H1 (cell line): ENCODE results near the gene KRT4. TPM values are rescaled to one million over a fixed set of nuclear protein-coding genes. Genes with fewer than 3 reads are reported as not detected.

ENCODE experiments used
- CTCF ChIA-PET: fragments of 300-600 bp; sonication (Branson Sonifier 250); formaldehyde crosslinking; loops from one replicate; lab custom pipeline; 2021; ENCODE audit not compliant: partially characterized antibody; lab: Charles Lee
- POLR2A ChIA-PET: fragments of 300-600 bp; sonication (Branson Sonifier 250); formaldehyde crosslinking; loops from one replicate; lab custom pipeline; 2021; ENCODE audit warnings: inconsistent platforms; ENCODE audit not compliant: partially characterized antibody; lab: Charles Lee
- DNase-seq, 2 experiments: peaks; one replicate each; pipeline versions ENCODE4 v3.0.0 to v3.0.0-alpha.2; 2010 to 2022; ENCODE audit warnings: low spot score in 2 of 2, low read depth in 1 of 2, mixed read lengths in 1 of 2
- FAIRE-seq: peaks from 2 replicates; lab custom pipeline; 2011; peaks lifted over from hg19 to GRCh38; lab: Jason Lieb, UNC
- H2AFZ ChIP-seq: 2 replicates; pipeline ENCODE4 v1.8.1; 2012; ENCODE audit warnings: low read length, inconsistent platforms
- H2AK5ac ChIP-seq: 2 replicates; pipeline ENCODE4 v1.6.1; 2013; ENCODE audit warnings: low read depth, low read length
- H2BK120ac ChIP-seq: replicated peaks from 2 replicates; pipeline ENCODE3; 2013; ENCODE audit warnings: low read depth, low read length, inconsistent platforms
- H2BK12ac ChIP-seq: 2 replicates; pipeline ENCODE4 v1.6.1; 2013; ENCODE audit warnings: low read depth, low read length
- H2BK15ac ChIP-seq: 2 replicates; pipeline ENCODE4 v1.6.1; 2013; ENCODE audit warnings: low read length
- H2BK20ac ChIP-seq: 2 replicates; pipeline ENCODE4 v1.6.1; 2013; ENCODE audit warnings: low read length
- H2BK5ac ChIP-seq: 2 replicates; pipeline ENCODE4 v1.6.1; 2013; ENCODE audit warnings: low read depth, low read length
- H3K14ac ChIP-seq: 2 replicates; pipeline ENCODE4 v1.6.1; 2013; ENCODE audit warnings: inconsistent platforms; ENCODE audit not compliant: insufficient read length
- H3K18ac ChIP-seq: 2 replicates; pipeline ENCODE4 v1.6.1; 2013; ENCODE audit warnings: low read length; ENCODE audit errors: extremely low read depth
- H3K23ac ChIP-seq: 2 replicates; pipeline ENCODE4 v1.6.1; 2013; ENCODE audit warnings: inconsistent platforms; ENCODE audit not compliant: insufficient read length
- H3K23me2 ChIP-seq: 2 replicates; pipeline ENCODE4 v1.6.1; 2013; ENCODE audit warnings: low read depth, low read length
- H3K27ac ChIP-seq: 2 replicates; pipeline ENCODE4 v1.6.1; 2011; ENCODE audit warnings: low read depth, low read length, inconsistent platforms
- H3K27me3 ChIP-seq, 4 experiments: replicated peaks in 1 of 4; 1 replicate in 1 of 4; 2 replicates in 3 of 4; pipeline versions ENCODE4 v1.6.1 to v1.8.1; 2011 to 2013; ENCODE audit warnings: low read length in 3 of 4, mild to moderate bottlenecking in 3 of 4, inconsistent platforms in 2 of 4, mixed read lengths in 2 of 4, moderate library complexity in 1 of 4; ENCODE audit not compliant: control insufficient read depth in 3 of 4, insufficient read depth in 3 of 4; ENCODE audit errors: extremely low read depth in 1 of 4
- H3K36me3 ChIP-seq, 4 experiments: 2 replicates each; pipeline versions ENCODE4 v1.6.1 to v1.8.1; 2011 to 2013; ENCODE audit warnings: mild to moderate bottlenecking in 4 of 4, low read length in 3 of 4, moderate library complexity in 2 of 4, control low read depth in 1 of 4, inconsistent platforms in 1 of 4; ENCODE audit not compliant: insufficient read depth in 4 of 4, control insufficient read depth in 2 of 4
- H3K4ac ChIP-seq: replicated peaks from 2 replicates; pipeline ENCODE3; 2013; ENCODE audit warnings: low read length, low read depth, mixed read lengths, inconsistent platforms; ENCODE audit not compliant: insufficient read length
- H3K4me1 ChIP-seq, 4 experiments: replicated peaks in 1 of 4; 1 replicate in 1 of 4; 2 replicates in 3 of 4; pipeline versions ENCODE4 v1.6.1 to v1.8.1; 2011 to 2013; ENCODE audit warnings: low read length in 3 of 4, inconsistent platforms in 2 of 4, mixed read lengths in 1 of 4; ENCODE audit not compliant: insufficient read depth in 4 of 4, control insufficient read depth in 3 of 4
- H3K4me2 ChIP-seq, 2 experiments: 2 replicates each; pipeline versions ENCODE4 v1.6.1 to v1.8.1; 2011 to 2013; ENCODE audit warnings: low read depth in 2 of 2, low read length in 2 of 2, control low read depth in 1 of 2, inconsistent platforms in 1 of 2, mild to moderate bottlenecking in 1 of 2; ENCODE audit not compliant: insufficient read depth in 1 of 2
- H3K4me3 ChIP-seq, 4 experiments: fragments of 200-600, 300-600 bp in 1 of 4; sonication (generic), shearing (Covaris generic), sonication (Bioruptor Twin) in 1 of 4; 2 replicates each; pipeline versions ENCODE4 v1.5.1 to v1.8.1; 2011 to 2016; ENCODE audit warnings: low read length in 4 of 4, low read depth in 3 of 4, control low read depth in 2 of 4, inconsistent platforms in 2 of 4, mild to moderate bottlenecking in 2 of 4, mixed read lengths in 1 of 4, moderate library complexity in 1 of 4; ENCODE audit not compliant: insufficient read depth in 2 of 4; ENCODE audit errors: extremely low read depth in 1 of 4
- H3K56ac ChIP-seq: replicated peaks from 2 replicates; pipeline ENCODE3; 2013; ENCODE audit warnings: low read depth, mild to moderate bottlenecking, mixed read lengths, low read length, inconsistent platforms; ENCODE audit not compliant: insufficient read length
- H3K79me1 ChIP-seq: 2 replicates; pipeline ENCODE4 v1.6.1; 2013; ENCODE audit warnings: low read depth, low read length, control low read depth
- H3K79me2 ChIP-seq, 2 experiments: 2 replicates each; pipeline versions ENCODE4 v1.6.1 to v1.8.1; 2012 to 2013; ENCODE audit warnings: low read length in 2 of 2, mild to moderate bottlenecking in 2 of 2, inconsistent platforms in 1 of 2; ENCODE audit not compliant: insufficient read depth in 2 of 2, control insufficient read depth in 1 of 2
- H3K9ac ChIP-seq, 4 experiments: replicated peaks in 1 of 4; 1 replicate in 1 of 4; 2 replicates in 3 of 4; pipeline versions ENCODE4 v1.6.1 to v1.8.1; 2011 to 2013; ENCODE audit warnings: low read depth in 3 of 4, low read length in 3 of 4, control low read depth in 2 of 4, mild to moderate bottlenecking in 2 of 4, moderate library complexity in 2 of 4, inconsistent platforms in 1 of 4; ENCODE audit errors: extremely low read depth in 1 of 4
- H3K9me3 ChIP-seq, 2 experiments: 2 replicates each; pipeline versions ENCODE4 v1.6.1 to v1.8.1; 2012 to 2013; ENCODE audit warnings: mild to moderate bottlenecking in 2 of 2, moderate library complexity in 2 of 2, control low read depth in 1 of 2, inconsistent platforms in 1 of 2, low read depth in 1 of 2, low read length in 1 of 2, mixed read lengths in 1 of 2; ENCODE audit not compliant: insufficient read depth in 2 of 2
- H4K20me1 ChIP-seq, 2 experiments: replicated peaks in 1 of 2; 2 replicates each; pipeline versions ENCODE3 to v1.8.1; 2011 to 2013; ENCODE audit warnings: inconsistent platforms in 2 of 2, low read length in 2 of 2, mild to moderate bottlenecking in 1 of 2; ENCODE audit not compliant: insufficient read depth in 2 of 2, control insufficient read depth in 1 of 2
- H4K5ac ChIP-seq: 2 replicates; pipeline ENCODE4 v1.6.1; 2013; ENCODE audit warnings: low read length, low read depth, mixed read lengths, inconsistent platforms; ENCODE audit not compliant: insufficient read length
- H4K8ac ChIP-seq: 2 replicates; pipeline ENCODE4 v1.8.0; 2013; ENCODE audit warnings: mild to moderate bottlenecking, moderate library complexity, low read length, inconsistent platforms; ENCODE audit not compliant: insufficient read depth; ENCODE audit errors: extremely low read depth
- H4K91ac ChIP-seq: replicated peaks from 2 replicates; pipeline ENCODE3; 2013; ENCODE audit warnings: low read length, mixed read lengths, inconsistent platforms; ENCODE audit not compliant: insufficient read length
- CBX5 ChIP-seq: fragments of 300-800, 300-1000 bp; sonication (generic); IDR thresholded peaks from 2 replicates; pipeline ENCODE4 v1.7.1; 2016; ENCODE audit warnings: antibody characterized with exemption, low read length, low read depth
- CHD2 ChIP-seq: IDR thresholded peaks from 2 replicates; pipeline ENCODE4 v1.6.1; 2012; ENCODE audit warnings: low read length, improper control_type of control experiment
- EGR1 ChIP-seq: IDR thresholded peaks from 2 replicates; pipeline ENCODE4 v1.6.1; 2011; ENCODE audit warnings: low read depth, low read length, borderline replicate concordance
- JUND ChIP-seq: IDR thresholded peaks from 2 replicates; pipeline ENCODE4 v1.6.1; 2011; ENCODE audit warnings: mild to moderate bottlenecking, improper control_type of control experiment, low read length
- KDM5A ChIP-seq: fragments of 200-600 bp; IDR thresholded peaks from 2 replicates; pipeline ENCODE4 v1.7.1; 2012; ENCODE audit warnings: mild to moderate bottlenecking, low read length, inconsistent platforms, mixed read lengths
- NRF1 ChIP-seq: IDR thresholded peaks from 2 replicates; pipeline ENCODE4 v1.6.1; 2011; ENCODE audit warnings: mild to moderate bottlenecking, low read depth, low read length, improper control_type of control experiment
- RFX5 ChIP-seq: IDR thresholded peaks from 2 replicates; pipeline ENCODE4 v1.6.1; 2011; ENCODE audit warnings: low read depth, low read length, improper control_type of control experiment, borderline replicate concordance
- RNF2 ChIP-seq: fragments of 200-900, 300-1000 bp; sonication (generic); IDR thresholded peaks from 2 replicates; pipeline ENCODE4 v1.7.1; 2016; ENCODE audit warnings: borderline replicate concordance, low read depth, mild to moderate bottlenecking, antibody characterized with exemption, low read length; ENCODE audit not compliant: poor library complexity, severe bottlenecking; ENCODE audit errors: missing control alignments
- SAP30 ChIP-seq: fragments of 300-600 bp; sonication (generic); IDR thresholded peaks from 2 replicates; pipeline ENCODE4 v1.7.1; 2012; ENCODE audit warnings: low read length, moderate library complexity, mild to moderate bottlenecking, inconsistent platforms; ENCODE audit not compliant: insufficient read depth, insufficient replicate concordance
- SIX5 ChIP-seq: IDR thresholded peaks from 2 replicates; pipeline ENCODE4 v1.6.1; 2011; ENCODE audit warnings: mild to moderate bottlenecking, low read depth, low read length
- WGBS, 2 experiments: shearing (Covaris generic) in 1 of 2; methylation state at CpG; one replicate each; pipeline versions ENCODE4 v1.1.6 to v1.1.7; 2013 to 2015; ENCODE audit warnings: low lambda C conversion rate in 2 of 2, mixed read lengths in 2 of 2, inconsistent platforms in 1 of 2, low coverage in 1 of 2, missing lambda C conversion rate in 1 of 2; ENCODE audit not compliant: insufficient replicate concordance in 2 of 2, insufficient coverage in 1 of 2, insufficient read length in 1 of 2; ENCODE audit errors: extremely low coverage in 1 of 2, missing lambda C conversion rate in 1 of 2; 5-methylcytosine and 5-hydroxymethylcytosine counted together
- polyA plus RNA-seq, 7 experiments: library from polyadenylated mRNA; depleted of rRNA in 3 of 7; stranded (reverse) in 5 of 7; unstranded in 2 of 7; fragments of >200 nt in 5 of 7; fragments of 200-250 nt in 2 of 7; gene quantifications; 1 replicate in 5 of 7; 2 replicates in 1 of 7; 4 replicates in 1 of 7; pipeline versions ENCODE4 v1.2.1 to v1.2.3, GENCODE V29; 2011 to 2013; ENCODE audit warnings: missing spikeins in 2 of 7, mixed read lengths in 2 of 7
- total RNA-seq: library from RNA; stranded (reverse); fragmentation: NEBNext Ultra II Directional; extraction: Animal tissue kit (Norgen Biotek cat#: 25700); gene quantifications from 2 replicates; pipeline ENCODE4 v1.2.1, GENCODE V29; 2021

The KRT4 gene
- total and polyA plus RNA-seq, 2 of the 8 experiments (the other 6 are each of a cell fraction or from before 2014, with no cell fraction given) = not detected

- H3K79me2 ChIP-seq = no peaks in the 10 kb centered on the region
- H3K23me2 ChIP-seq = no peaks in the 10 kb centered on the region
- WGBS, 2 experiments = 81% methylated on average over 4 of the region's 4 CpGs; no CpG with 5 or more reads in 1 of the 2 experiments
- no peak overlapping the region for H4K5ac ChIP-seq
- no peak overlapping the region for H3K9ac ChIP-seq
- H4K8ac ChIP-seq = no peak overlapping the region; the same call in 1 of the 2 replicates
- no peak overlapping the region for H3K4me2 ChIP-seq
- FAIRE-seq (no peak), DNase-seq (no peak)
- no peak overlapping the region for H3K27ac ChIP-seq
- H3K56ac ChIP-seq = no peak overlapping the region
- peaks cover 0 to 2% (median 0%) of the 10 kb centered on the region in 4 experiments; a peak in 1 of 7 replicates for H3K27me3 ChIP-seq
- ChIA-PET CTCF (interaction anchor here (0.6 to 1.5 kb wide), 5 partner anchors 9 to 495 kb away, joined by 3 to 5 read pairs (median 3); partner anchors contain the start of gene KRT3), POLR2A (no interaction called here)
- no peak overlapping the region for H3K4me3 ChIP-seq
- H3K79me1 ChIP-seq = no peaks in the 10 kb centered on the region
- no peak overlapping the region for H2AFZ ChIP-seq
- no peaks in the 10 kb centered on the region for H3K36me3 ChIP-seq
- H4K91ac ChIP-seq = no peak overlapping the region
- H3K23ac ChIP-seq = no peak overlapping the region
- no peaks in the 10 kb centered on the region for H3K4me1 ChIP-seq
- no peak overlapping the region for H2BK15ac ChIP-seq
- no peaks in the 10 kb centered on the region for H3K9me3 ChIP-seq
- H2BK20ac ChIP-seq = no peak overlapping the region
- H2BK12ac ChIP-seq = no peak overlapping the region
- H3K18ac ChIP-seq = no peak overlapping the region
- H3K14ac ChIP-seq = no peak overlapping the region
- H2BK120ac ChIP-seq = no peak overlapping the region
- H3K4ac ChIP-seq = no peak overlapping the region
- H2AK5ac ChIP-seq = no peak overlapping the region
- H4K20me1 ChIP-seq = no peaks in the 10 kb centered on the region
- no peak overlapping the region for H2BK5ac ChIP-seq
- no peak for TF ChIP-seq CHD2
- no peak for TF ChIP-seq EGR1
- TF ChIP-seq SAP30 = no peak
- no peak for TF ChIP-seq RFX5
- TF ChIP-seq CBX5 = no peak
- TF ChIP-seq RNF2 = no peak
- TF ChIP-seq NRF1 = no peak
- TF ChIP-seq SIX5 = no peak
- TF ChIP-seq JUND = no peak
- no peak for TF ChIP-seq KDM5A
Measured at GRCh38 chr12:52834727-52835001, 20.7 kb upstream of the KRT4 start.
